Measurements from ENCODE around the gene SLC24A1.

Gene SLC24A1

DNA sequence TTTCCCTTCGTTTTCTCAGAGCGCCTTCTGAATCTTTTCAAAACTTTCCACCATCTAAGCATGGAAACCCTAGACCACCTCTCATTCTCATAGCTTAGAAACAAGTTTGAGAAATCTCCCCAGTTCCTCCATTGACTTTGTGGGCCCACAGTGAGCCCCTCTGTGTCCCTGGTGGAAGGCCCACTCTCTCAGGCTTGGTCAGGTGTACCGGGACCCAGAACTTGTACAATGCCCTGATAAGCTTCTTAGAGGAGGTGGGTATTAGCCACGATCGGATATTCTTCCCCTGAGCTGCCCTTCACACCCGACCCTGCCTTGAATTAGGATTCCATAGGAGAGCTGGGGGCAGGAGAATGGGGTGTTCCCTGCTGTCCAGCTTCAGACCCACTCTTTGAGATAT, at the start of gene SLC24A1:
Gene SLC24A1, plus strand, starts transcription at position 301 of the 400 bp plus-strand sequence. CDS start 2,143 bp downstream, outside the sequence.
- H3K27ac ChIP-seq = no peak within 1 kb of the TSS
- TF ChIP-seq, protein P1, sequence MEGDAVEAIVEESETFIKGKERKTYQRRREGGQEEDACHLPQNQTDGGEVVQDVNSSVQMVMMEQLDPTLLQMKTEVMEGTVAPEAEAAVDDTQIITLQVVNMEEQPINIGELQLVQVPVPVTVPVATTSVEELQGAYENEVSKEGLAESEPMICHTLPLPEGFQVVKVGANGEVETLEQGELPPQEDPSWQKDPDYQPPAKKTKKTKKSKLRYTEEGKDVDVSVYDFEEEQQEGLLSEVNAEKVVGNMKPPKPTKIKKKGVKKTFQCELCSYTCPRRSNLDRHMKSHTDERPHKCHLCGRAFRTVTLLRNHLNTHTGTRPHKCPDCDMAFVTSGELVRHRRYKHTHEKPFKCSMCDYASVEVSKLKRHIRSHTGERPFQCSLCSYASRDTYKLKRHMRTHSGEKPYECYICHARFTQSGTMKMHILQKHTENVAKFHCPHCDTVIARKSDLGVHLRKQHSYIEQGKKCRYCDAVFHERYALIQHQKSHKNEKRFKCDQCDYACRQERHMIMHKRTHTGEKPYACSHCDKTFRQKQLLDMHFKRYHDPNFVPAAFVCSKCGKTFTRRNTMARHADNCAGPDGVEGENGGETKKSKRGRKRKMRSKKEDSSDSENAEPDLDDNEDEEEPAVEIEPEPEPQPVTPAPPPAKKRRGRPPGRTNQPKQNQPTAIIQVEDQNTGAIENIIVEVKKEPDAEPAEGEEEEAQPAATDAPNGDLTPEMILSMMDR (IDR thresholded peaks at IDR 0.05) = no peak
- no peak for TF ChIP-seq ZFX (IDR thresholded peaks at IDR 0.05; ENCODE audit: borderline replicate concordance)

DNA sequence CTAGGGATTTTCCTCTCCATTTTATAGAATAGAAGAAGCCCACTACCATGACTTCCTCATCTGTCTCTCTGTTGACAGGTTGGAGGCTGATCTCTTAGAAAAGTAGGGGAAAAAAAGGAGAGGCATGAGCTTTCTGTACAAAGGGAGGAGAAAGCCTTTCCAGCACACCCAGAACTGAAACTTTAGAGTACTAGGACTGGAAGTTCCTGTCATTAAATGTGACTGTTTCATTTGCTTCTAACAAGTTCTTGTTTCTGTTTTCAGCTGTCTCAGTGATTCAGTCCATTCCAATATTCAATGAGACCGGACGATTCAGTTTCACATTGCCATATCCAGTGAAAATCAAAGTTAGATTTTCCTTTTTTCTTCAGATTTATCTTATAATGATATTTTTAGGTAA, 49.8 kb upstream of the SLC24A1 start:
- no peak overlapping the region for H3K27ac ChIP-seq
- TF ChIP-seq ZFX (IDR thresholded peaks at IDR 0.05; ENCODE audit: borderline replicate concordance) = no peak

DNA sequence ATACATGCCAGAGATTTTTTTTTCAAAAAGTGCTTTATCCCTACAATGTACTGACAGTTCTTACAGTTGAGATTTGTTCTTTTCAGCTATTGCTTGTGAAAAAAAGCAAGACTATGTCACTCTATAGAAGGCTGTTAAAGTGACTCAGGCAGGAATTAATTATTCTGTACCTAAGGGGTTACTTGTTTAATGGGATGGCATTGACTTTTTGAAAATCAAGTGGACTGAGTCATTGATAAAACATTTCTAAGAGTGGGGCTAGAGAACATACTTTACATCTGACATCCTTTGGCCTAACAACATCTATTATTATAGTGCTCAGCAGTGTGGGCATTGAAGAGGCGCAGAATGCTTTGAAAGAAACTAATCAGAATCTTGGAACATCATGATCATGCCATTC, 45.1 kb upstream of the SLC24A1 start:
- H3K27ac ChIP-seq = no peak overlapping the region

DNA sequence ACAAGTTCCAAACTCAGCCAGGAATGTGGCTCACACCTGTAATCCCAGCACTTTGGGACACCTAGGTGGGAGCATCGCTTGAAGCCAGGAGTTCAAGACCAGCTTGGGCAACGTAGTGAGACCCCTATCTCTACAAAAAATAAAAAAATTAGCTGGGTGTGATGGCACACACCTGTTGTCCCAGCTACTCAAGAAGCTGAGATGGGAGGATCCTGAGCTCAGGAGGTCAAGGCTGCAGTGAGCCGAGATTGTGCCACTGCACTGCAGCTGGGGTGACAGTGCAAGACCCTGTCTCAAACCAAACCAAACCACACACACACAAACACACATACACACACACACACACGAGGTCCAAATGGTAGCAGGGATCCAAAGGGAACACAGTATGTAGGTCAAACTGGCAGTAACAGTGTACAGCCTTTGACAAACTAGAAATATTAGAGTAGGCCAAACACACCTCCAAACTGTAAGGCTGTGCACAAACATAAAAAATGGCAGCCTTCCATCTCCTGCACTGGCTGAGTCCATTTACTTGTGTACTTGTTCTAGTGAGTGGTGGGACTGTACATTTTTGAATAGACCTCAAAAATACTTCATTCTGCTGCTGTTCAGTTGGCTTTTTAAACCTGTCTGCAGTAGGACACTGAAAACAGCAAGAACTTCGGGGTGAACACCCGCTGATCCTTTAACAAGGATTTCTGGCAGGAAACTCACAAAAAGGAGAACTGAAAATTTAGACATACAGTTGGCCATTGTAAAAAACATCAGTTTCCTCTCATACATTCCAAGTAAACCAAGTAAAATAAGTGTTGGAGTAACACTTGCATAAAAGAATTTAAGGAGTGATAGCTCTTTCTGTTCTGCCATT, 44.4 kb upstream of the SLC24A1 start:
- H3K27ac ChIP-seq = no peak overlapping the region
- no peak for TF ChIP-seq ZFX (IDR thresholded peaks at IDR 0.05; ENCODE audit: borderline replicate concordance)
- TF ChIP-seq, protein P1 (IDR thresholded peaks at IDR 0.05) = no peak

More for the DNA sequence above, 45.1 kb upstream of the SLC24A1 start:
- no peak for TF ChIP-seq ZFX (IDR thresholded peaks at IDR 0.05; ENCODE audit: borderline replicate concordance)
- TF ChIP-seq, protein P1 (IDR thresholded peaks at IDR 0.05) = no peak

DNA sequence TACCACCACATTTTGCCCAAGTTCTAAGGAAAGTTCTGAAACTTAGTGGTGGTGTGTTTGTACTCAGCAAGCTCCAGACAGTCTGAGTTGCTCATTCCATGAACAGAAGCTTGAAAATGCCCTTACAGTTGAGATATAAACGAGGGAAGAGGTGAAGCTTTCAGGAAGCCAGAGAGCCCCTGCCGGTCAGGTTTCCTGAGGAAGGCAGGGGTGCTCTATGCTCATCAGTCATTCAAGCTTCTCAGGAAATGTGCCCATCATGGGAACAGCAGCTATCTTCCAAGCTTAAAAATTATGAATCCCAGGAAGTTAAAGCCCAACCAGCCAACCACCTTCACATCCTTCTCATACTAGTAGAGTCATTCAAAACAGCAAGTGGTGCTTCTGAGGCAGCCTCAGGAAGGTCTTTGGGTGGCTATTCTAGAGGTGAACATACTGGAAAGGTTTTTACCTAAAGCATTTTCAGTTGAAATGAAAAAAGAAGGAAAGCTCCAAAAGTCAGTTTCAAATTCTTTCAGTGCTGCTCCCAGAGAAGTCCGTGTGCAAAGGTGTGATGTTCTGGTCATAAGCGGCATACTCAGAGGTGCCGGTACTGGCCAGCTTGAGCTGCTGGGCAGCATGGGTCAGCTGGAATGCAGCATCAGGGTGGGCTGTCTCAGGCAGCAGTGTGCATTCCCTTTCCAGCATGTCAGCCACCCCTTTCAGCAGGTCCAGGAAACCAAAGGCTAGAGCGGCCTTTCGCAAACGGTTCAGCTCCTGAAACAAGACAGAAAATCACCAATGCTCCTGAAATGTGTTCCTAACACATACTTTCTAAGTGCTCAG, 42.6 kb upstream of the SLC24A1 start:
- TF ChIP-seq, protein P1 (IDR thresholded peaks at IDR 0.05) = no peak
- TF ChIP-seq ZFX (IDR thresholded peaks at IDR 0.05; ENCODE audit: borderline replicate concordance) = no peak
- no peak overlapping the region; the same call in 1 of the 2 replicates for H3K27ac ChIP-seq

DNA sequence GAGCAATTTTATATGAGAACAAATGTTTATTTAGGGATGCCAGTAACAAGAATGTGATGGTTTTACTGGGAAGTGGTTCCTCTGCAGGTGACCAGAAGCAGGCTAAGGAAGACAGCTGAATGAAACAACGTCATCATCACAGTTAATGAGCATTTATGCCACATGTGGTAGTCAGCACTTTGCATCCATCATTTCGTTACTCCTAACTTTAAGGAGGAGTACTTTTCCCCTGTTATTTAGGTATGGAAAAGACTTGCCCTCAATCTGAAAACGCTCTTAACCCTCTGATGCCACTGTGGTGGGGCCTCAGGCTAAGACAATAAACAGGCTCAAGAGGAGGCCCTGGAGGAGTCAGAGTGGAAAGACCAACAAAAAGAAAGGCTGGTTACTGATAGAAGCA, 42.0 kb upstream of the SLC24A1 start:
- H3K27ac ChIP-seq = no peak overlapping the region; the same call in 1 of the 2 replicates
- TF ChIP-seq, protein P1 (IDR thresholded peaks at IDR 0.05) = no peak
- no peak for TF ChIP-seq ZFX (IDR thresholded peaks at IDR 0.05; ENCODE audit: borderline replicate concordance)

DNA sequence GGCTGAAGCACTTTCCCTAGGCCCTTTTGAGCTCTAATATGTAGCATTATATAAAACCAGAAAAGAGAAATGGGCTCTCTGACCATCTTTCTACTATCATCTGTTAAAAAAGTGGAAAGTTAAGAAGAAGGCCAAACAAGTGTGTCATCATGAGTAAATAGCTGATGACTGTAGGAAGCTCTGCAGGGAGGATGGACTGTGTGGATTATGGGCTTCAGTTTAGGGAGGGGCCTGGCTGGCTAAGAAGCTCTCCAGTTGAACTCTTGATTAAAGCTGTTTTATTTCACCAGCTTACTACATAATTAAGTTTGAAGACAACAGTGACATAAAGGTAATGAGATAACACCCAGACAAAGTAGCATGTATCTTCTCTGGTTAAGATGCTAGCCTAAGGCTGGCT, 41.5 kb upstream of the SLC24A1 start:
- TF ChIP-seq, protein P1 (IDR thresholded peaks at IDR 0.05) = no peak
- no peak for TF ChIP-seq ZFX (IDR thresholded peaks at IDR 0.05; ENCODE audit: borderline replicate concordance)
- H3K27ac ChIP-seq = no peak overlapping the region

Data from 22Rv1 (cell line).